ENCODE data around the gene HEG1. TPM values are rescaled to one million over a fixed set of nuclear protein-coding genes. Genes with fewer than 3 reads are reported as not detected.

HEG1 gene
- total and polyA plus RNA-seq, 2 of the 8 experiments (the other 6 are each of a cell fraction or from before 2014, with no cell fraction given) = 5.3 to 9.7 TPM

DNA sequence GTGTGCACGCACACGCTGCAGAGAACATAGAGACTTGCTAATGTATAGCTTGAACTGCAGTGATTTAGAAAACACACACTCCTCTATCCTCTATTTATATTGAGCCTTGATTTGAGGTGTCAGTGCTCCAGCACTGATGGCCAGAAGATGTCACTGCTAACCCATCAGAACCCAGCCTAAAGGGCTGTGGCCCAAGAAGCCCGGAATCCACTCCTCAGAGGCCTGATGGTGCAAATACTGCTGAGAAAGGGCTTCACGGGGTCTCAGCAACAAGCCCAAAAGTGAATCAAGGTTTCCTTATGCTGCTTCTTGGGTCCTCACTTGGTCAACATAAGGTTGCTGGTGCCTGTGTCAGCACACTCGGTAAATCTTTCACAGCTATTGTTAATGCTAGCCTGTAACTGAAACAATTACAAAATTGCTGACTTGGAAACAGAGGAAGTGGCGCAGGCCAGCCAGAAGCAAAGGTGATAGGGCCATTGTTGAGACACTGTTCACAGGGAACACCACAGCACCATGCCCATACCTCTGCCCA is 60.3 kb downstream of the HEG1 start:
- no peaks in the 10 kb centered on the region for H4K20me1 ChIP-seq (replicated peaks in 1 of 2; ENCODE audit: control insufficient read depth in 1 of 2, insufficient read depth in 2 of 2, low read length in 2 of 2)
- H2AK5ac ChIP-seq (ENCODE audit: low read depth, low read length) = no peak overlapping the region
- H3K9me3 ChIP-seq (ENCODE audit: insufficient read depth in 2 of 2, low read depth in 1 of 2, low read length in 1 of 2) = peaks cover 0 to 3% of the 10 kb centered on the region in 2 experiments; a peak in 1 of 4 replicates
- no peak overlapping the region for H2BK20ac ChIP-seq (ENCODE audit: low read length)
- ChIA-PET POLR2A (ENCODE audit: partially characterized antibody) (interaction anchor here (0.6 to 0.7 kb wide), 4 partner anchors 103 to 584 kb away, joined by 3 read pairs; no protein-coding TSS in a partner anchor), CTCF (ENCODE audit: partially characterized antibody) (interaction anchor here (0.6 to 3.4 kb wide), 53 partner anchors 8 to 590 kb away, joined by 3 to 21 read pairs (median 4); partner anchors contain the start of gene MUC13)
- no peaks in the 10 kb centered on the region for H3K79me1 ChIP-seq (ENCODE audit: low read depth, low read length)
- H3K4ac ChIP-seq (replicated peaks; ENCODE audit: insufficient read length, low read depth, low read length) = no peak overlapping the region
- no peak overlapping the region for H3K27ac ChIP-seq (ENCODE audit: low read depth, low read length)
- no peak overlapping the region for H3K18ac ChIP-seq (ENCODE audit: extremely low read depth, low read length)
- H2BK15ac ChIP-seq (ENCODE audit: low read length) = no peak overlapping the region; the same call in 1 of the 2 replicates
- H3K9ac ChIP-seq (replicated peaks in 1 of 4; ENCODE audit: extremely low read depth in 1 of 4, low read depth in 3 of 4, low read length in 3 of 4) = no peak overlapping the region
- WGBS, 2 experiments (ENCODE audit: extremely low coverage in 1 of 2, insufficient coverage in 1 of 2, insufficient read length in 1 of 2, insufficient replicate concordance in 2 of 2, low coverage in 1 of 2, low lambda C conversion rate in 2 of 2, missing lambda C conversion rate in 1 of 2) = 87% methylated on average over 6 of the region's 6 CpGs; no CpG with 5 or more reads in 1 of the 2 experiments
- DNase-seq (ENCODE audit: low read depth in 1 of 2, low spot score in 2 of 2) (peak; percentile 29 to 69), FAIRE-seq (peak; percentile 88)
- H3K56ac ChIP-seq (replicated peaks; ENCODE audit: insufficient read length, low read depth, low read length) = no peak overlapping the region
- peaks cover 8 to 20% (median 12%) of the 10 kb centered on the region in 4 experiments for H3K4me1 ChIP-seq (replicated peaks in 1 of 4; ENCODE audit: control insufficient read depth in 3 of 4, insufficient read depth in 4 of 4, low read length in 3 of 4)
- H2BK120ac ChIP-seq (replicated peaks; ENCODE audit: low read depth, low read length) = no peak overlapping the region
- H4K8ac ChIP-seq (ENCODE audit: extremely low read depth, insufficient read depth, low read length) = no peak overlapping the region
- no peak overlapping the region for H3K14ac ChIP-seq (ENCODE audit: insufficient read length)
- no peak overlapping the region for H2BK12ac ChIP-seq (ENCODE audit: low read depth, low read length)
- H2BK5ac ChIP-seq (ENCODE audit: low read depth, low read length) = no peak overlapping the region
- H3K27me3 ChIP-seq (replicated peaks in 1 of 4; ENCODE audit: control insufficient read depth in 3 of 4, extremely low read depth in 1 of 4, insufficient read depth in 3 of 4, low read length in 3 of 4) = no peaks in the 10 kb centered on the region
- peak overlapping the region; percentile 83 for H4K91ac ChIP-seq (replicated peaks; ENCODE audit: insufficient read length, low read length)
- no peak overlapping the region for H3K4me3 ChIP-seq (ENCODE audit: extremely low read depth in 1 of 4, insufficient read depth in 2 of 4, low read depth in 3 of 4, low read length in 4 of 4)
- no peak overlapping the region for H3K4me2 ChIP-seq (ENCODE audit: insufficient read depth in 1 of 2, low read depth in 2 of 2, low read length in 2 of 2)
- H3K23ac ChIP-seq (ENCODE audit: insufficient read length) = no peak overlapping the region
- no peaks in the 10 kb centered on the region for H3K79me2 ChIP-seq (ENCODE audit: control insufficient read depth in 1 of 2, insufficient read depth in 2 of 2, low read length in 2 of 2)
- H4K5ac ChIP-seq (ENCODE audit: insufficient read length, low read depth, low read length) = no peak overlapping the region
- 0 out of 2 replicates have a peak overlapping the region, but pooled peaks have one; percentile 59 for H2AFZ ChIP-seq (ENCODE audit: low read length)
- H3K36me3 ChIP-seq (ENCODE audit: control insufficient read depth in 2 of 4, insufficient read depth in 4 of 4, low read length in 3 of 4) = peaks cover 0 to 3% (median 0%) of the 10 kb centered on the region in 4 experiments; a peak in 1 of 8 replicates
- H3K23me2 ChIP-seq (ENCODE audit: low read depth, low read length) = no peaks in the 10 kb centered on the region
- peak; percentile 98 to 99 for TF ChIP-seq RAD21 (IDR thresholded peaks at IDR 0.05 in 1 of 2, conservative IDR thresholded peaks at IDR 0.05 in 1 of 2; ENCODE audit: low read depth in 2 of 2, low read length in 2 of 2)
- no peak for TF ChIP-seq CBX8 (IDR thresholded peaks at IDR 0.05; ENCODE audit: borderline replicate concordance, low read depth, low read length)
- no peak for TF ChIP-seq SP4 (IDR thresholded peaks at IDR 0.05; ENCODE audit: low read length)
- TF ChIP-seq NANOG (IDR thresholded peaks at IDR 0.05; ENCODE audit: insufficient read depth, low read depth, low read length, poor library complexity, severe bottlenecking) = no peak
- TF ChIP-seq MAFK (IDR thresholded peaks at IDR 0.05; ENCODE audit: low read depth, low read length) = peak; percentile 26; the same call in 1 of the 2 replicates
- no peak for TF ChIP-seq CTBP2 (IDR thresholded peaks at IDR 0.05; ENCODE audit: borderline replicate concordance, insufficient read depth, insufficient read length, low read length)
- TF ChIP-seq, protein P1, sequence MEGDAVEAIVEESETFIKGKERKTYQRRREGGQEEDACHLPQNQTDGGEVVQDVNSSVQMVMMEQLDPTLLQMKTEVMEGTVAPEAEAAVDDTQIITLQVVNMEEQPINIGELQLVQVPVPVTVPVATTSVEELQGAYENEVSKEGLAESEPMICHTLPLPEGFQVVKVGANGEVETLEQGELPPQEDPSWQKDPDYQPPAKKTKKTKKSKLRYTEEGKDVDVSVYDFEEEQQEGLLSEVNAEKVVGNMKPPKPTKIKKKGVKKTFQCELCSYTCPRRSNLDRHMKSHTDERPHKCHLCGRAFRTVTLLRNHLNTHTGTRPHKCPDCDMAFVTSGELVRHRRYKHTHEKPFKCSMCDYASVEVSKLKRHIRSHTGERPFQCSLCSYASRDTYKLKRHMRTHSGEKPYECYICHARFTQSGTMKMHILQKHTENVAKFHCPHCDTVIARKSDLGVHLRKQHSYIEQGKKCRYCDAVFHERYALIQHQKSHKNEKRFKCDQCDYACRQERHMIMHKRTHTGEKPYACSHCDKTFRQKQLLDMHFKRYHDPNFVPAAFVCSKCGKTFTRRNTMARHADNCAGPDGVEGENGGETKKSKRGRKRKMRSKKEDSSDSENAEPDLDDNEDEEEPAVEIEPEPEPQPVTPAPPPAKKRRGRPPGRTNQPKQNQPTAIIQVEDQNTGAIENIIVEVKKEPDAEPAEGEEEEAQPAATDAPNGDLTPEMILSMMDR (IDR thresholded peaks at IDR 0.05; ENCODE audit: control extremely low read depth in 1 of 3, insufficient read depth in 1 of 3, low read depth in 1 of 3, low read length in 3 of 3) = peak; percentile 68 to 94 (median 90)
- TF ChIP-seq BCL11A (IDR thresholded peaks at IDR 0.05; ENCODE audit: low read depth in 2 of 2, low read length in 2 of 2) = no peak
- no peak for TF ChIP-seq TEAD4 (IDR thresholded peaks at IDR 0.05; ENCODE audit: low read depth, low read length)
- TF ChIP-seq JUND (IDR thresholded peaks at IDR 0.05; ENCODE audit: low read length) = no peak

Measured in H1 (cell line).